ENCODE data around the gene HSD17B12. TPM values are rescaled to one million over a fixed set of nuclear protein-coding genes. Genes with fewer than 3 reads are reported as not detected.

HSD17B12 gene
- polyA plus RNA-seq, 1 donor (not counting 4 experiments of a cell fraction or from before 2014, with no cell fraction given): 105 TPM

GRCh38 chr11:43709689-43710088 lies 29.2 kb downstream of the HSD17B12 start:
- TF ChIP-seq CTCF (optimal IDR thresholded peaks at IDR 0.05 in 1 of 3, IDR thresholded peaks at IDR 0.05 in 1 of 3, conservative IDR thresholded peaks at IDR 0.05 in 1 of 3; ENCODE audit: extremely low read depth in 1 of 3, insufficient read depth in 2 of 3, low read length in 3 of 3): no peak
- no peak for TF ChIP-seq EZH2 (IDR thresholded peaks at IDR 0.05; ENCODE audit: low read length)
- Histone ChIP-seq H3K27ac (ENCODE audit: control insufficient read depth, insufficient read depth, low read length) (no peak overlapping the region), H3K79me2 (ENCODE audit: control insufficient read depth, insufficient read depth, low read length) (peaks cover 75% of the 10 kb centered on the region), H4K20me1 (ENCODE audit: control insufficient read depth, extremely low read depth, insufficient read depth, low read length) (peaks cover 2% of the 10 kb centered on the region), H3K9ac (ENCODE audit: control insufficient read depth, extremely low read depth, insufficient read depth, low read length) (no peak overlapping the region), H3K4me1 (ENCODE audit: control insufficient read depth, extremely low read depth, insufficient read depth, low read length) (no peaks in the 10 kb centered on the region), H3K36me3 (ENCODE audit: control insufficient read depth in 2 of 2, extremely low read depth in 1 of 2, insufficient read depth in 2 of 2, low read length in 2 of 2) (peaks cover 0 to 5% of the 10 kb centered on the region in 2 experiments), H3K27me3 (ENCODE audit: control insufficient read depth, extremely low read depth, insufficient read depth, low read length) (no peaks in the 10 kb centered on the region), H3K9me3 (ENCODE audit: control insufficient read depth, low read depth, low read length) (no peaks in the 10 kb centered on the region), H3K9me1 (ENCODE audit: control insufficient read depth, extremely low read depth, insufficient read depth, low read length) (peaks cover 3% of the 10 kb centered on the region), H2AFZ (ENCODE audit: control insufficient read depth, low read length) (no peak overlapping the region), H3K4me3 (ENCODE audit: control insufficient read depth in 2 of 3, extremely low read depth in 1 of 3, insufficient read depth in 2 of 3, low read depth in 1 of 3, low read length in 3 of 3) (no peak overlapping the region), H3K4me2 (ENCODE audit: control insufficient read depth, extremely low read depth, insufficient read depth, low read depth, low read length) (no peak overlapping the region)
- DNase-seq (ENCODE audit: low read depth, low spot score) (no peak), FAIRE-seq (no peak)
- dilution Hi-C loops (cut with MboI; ENCODE audit: extremely low pct_ligation_motif_present, low sequenced_read_pairs): no loop called here

- no peaks in the 10 kb centered on the region for H4K20me1 ChIP-seq (ENCODE audit: control insufficient read depth, extremely low read depth, insufficient read depth, low read length)
- TF ChIP-seq CTCF (optimal IDR thresholded peaks at IDR 0.05 in 1 of 3, IDR thresholded peaks at IDR 0.05 in 1 of 3, conservative IDR thresholded peaks at IDR 0.05 in 1 of 3; ENCODE audit: extremely low read depth in 1 of 3, insufficient read depth in 2 of 3, low read length in 3 of 3) (no peak), EZH2 (IDR thresholded peaks at IDR 0.05; ENCODE audit: low read length) (no peak)
- no peak overlapping the region for H3K4me3 ChIP-seq (ENCODE audit: control insufficient read depth in 2 of 3, extremely low read depth in 1 of 3, insufficient read depth in 2 of 3, low read depth in 1 of 3, low read length in 3 of 3)
- FAIRE-seq (no peak), DNase-seq (ENCODE audit: low read depth, low spot score) (no peak)
- H3K36me3 ChIP-seq (ENCODE audit: control insufficient read depth in 2 of 2, extremely low read depth in 1 of 2, insufficient read depth in 2 of 2, low read length in 2 of 2): peaks cover 0 to 3% of the 10 kb centered on the region in 2 experiments
- no peak overlapping the region for H3K4me2 ChIP-seq (ENCODE audit: control insufficient read depth, extremely low read depth, insufficient read depth, low read depth, low read length)
- no peak overlapping the region for H2AFZ ChIP-seq (ENCODE audit: control insufficient read depth, low read length)
- no peaks in the 10 kb centered on the region for H3K4me1 ChIP-seq (ENCODE audit: control insufficient read depth, extremely low read depth, insufficient read depth, low read length)
- H3K79me2 ChIP-seq (ENCODE audit: control insufficient read depth, insufficient read depth, low read length): peaks cover 66% of the 10 kb centered on the region
- H3K27me3 ChIP-seq (ENCODE audit: control insufficient read depth, extremely low read depth, insufficient read depth, low read length): no peaks in the 10 kb centered on the region
- H3K9ac ChIP-seq (ENCODE audit: control insufficient read depth, extremely low read depth, insufficient read depth, low read length): no peak overlapping the region
- peaks cover 3% of the 10 kb centered on the region for H3K9me1 ChIP-seq (ENCODE audit: control insufficient read depth, extremely low read depth, insufficient read depth, low read length)
- no peaks in the 10 kb centered on the region for H3K9me3 ChIP-seq (ENCODE audit: control insufficient read depth, low read depth, low read length)
- dilution Hi-C loops (cut with MboI; ENCODE audit: extremely low pct_ligation_motif_present, low sequenced_read_pairs): no loop called here
- no peak overlapping the region for H3K27ac ChIP-seq (ENCODE audit: control insufficient read depth, insufficient read depth, low read length)
Observed at GRCh38 chr11:43712676-43713075, 32.1 kb downstream of the HSD17B12 start.

Measured in keratinocyte (primary cell).